Activated naive CD4-positive, alpha-beta T cell treated with anti-CD3 and anti-CD28 coated beads, Interleukin-2, amount 50 U/mL, for 24 hours (primary cell): ENCODE measurements around the gene DIS3L2.

Experiments used
- H3K27ac Mint-ChIP-seq: one replicate; pipeline ENCODE4 v1.8.0; 2021; ENCODE audit warnings: mild to moderate bottlenecking, mixed read lengths
- H3K27me3 Mint-ChIP-seq: one replicate; pipeline ENCODE4 v1.8.0; 2021; ENCODE audit warnings: mixed read lengths
- H3K36me3 Mint-ChIP-seq: one replicate; pipeline ENCODE4 v1.8.0; 2021; ENCODE audit warnings: mixed read lengths
- H3K4me1 Mint-ChIP-seq: one replicate; pipeline ENCODE4 v1.8.0; 2021; ENCODE audit warnings: mixed read lengths
- H3K4me3 Mint-ChIP-seq: one replicate; pipeline ENCODE4 v1.8.0; 2021; ENCODE audit warnings: mild to moderate bottlenecking, mixed read lengths
- H3K9me3 Mint-ChIP-seq: one replicate; pipeline ENCODE4 v1.8.0; 2021; ENCODE audit warnings: mixed read lengths

The DIS3L2 gene

DNA sequence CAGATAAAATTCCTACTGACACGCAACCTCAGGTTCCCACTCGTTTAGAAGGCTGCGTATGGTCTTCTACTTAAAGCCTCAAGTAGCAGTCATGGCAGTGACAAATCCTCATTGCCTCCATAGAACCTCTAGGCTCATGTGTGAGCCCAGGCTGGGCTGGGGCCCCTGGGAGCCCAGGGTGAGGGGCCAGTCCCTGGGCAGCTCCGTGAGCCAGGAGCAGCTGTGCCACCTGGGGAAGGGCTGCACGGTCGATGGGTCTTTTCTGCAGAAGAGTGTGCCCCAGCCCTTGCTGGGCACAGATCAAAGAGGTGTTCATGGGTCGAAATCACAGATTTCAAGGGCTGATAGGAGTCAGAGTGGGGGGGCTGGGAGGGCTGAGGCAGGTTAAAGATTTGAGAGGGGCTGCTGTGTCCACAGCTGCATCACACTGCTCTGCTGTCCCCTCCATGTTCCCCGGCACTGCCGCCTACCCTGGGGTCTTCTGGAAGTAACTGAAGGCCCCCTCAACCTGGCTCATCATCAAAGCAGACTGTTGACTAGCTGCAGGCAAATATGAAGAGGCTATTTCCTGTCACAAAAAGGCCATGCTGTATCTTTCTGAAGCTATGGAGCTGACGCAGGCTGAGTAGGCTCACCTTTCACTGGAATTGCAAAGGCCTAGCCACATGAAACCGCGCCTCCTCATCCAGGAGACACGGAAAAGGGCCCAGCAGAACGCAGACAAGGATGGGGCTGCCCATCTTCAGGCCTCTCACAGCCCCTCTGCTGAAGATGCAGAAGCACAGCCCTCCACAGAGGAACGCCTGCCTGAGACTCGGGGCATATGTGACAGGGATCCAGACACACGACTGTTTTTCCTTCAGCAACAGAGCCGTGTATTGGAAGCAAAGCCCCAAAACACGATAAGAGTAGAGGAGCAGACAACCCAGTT is 381.4 kb downstream of the DIS3L2 start:
- peak overlapping the region; percentile 23 for H3K27ac Mint-ChIP-seq
- no peaks in the 10 kb centered on the region for H3K36me3 Mint-ChIP-seq
- no peaks in the 10 kb centered on the region for H3K27me3 Mint-ChIP-seq
- no peaks in the 10 kb centered on the region for H3K9me3 Mint-ChIP-seq
- H3K4me3 Mint-ChIP-seq = no peak overlapping the region
- peaks cover 7% of the 10 kb centered on the region for H3K4me1 Mint-ChIP-seq

DNA sequence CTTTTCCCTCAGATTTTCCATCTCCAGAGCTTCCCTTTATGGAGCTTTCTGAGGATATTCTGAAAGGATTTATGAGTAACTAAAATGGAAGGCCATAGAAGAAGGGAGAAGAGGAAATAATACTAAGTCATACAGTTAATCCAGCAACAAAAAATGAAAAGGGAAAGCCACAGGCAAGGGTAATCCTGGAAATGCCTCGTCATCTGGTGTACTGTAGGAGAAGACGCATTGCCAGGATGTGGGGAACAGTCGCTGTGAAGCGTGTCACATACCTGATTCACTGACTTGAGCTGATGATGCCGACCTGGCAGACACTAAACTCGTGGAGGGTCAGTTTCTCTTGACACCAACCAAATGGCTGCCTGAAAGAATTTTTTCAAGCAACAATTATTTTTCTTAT is 382.3 kb downstream of the DIS3L2 start:
- H3K27me3 Mint-ChIP-seq = no peaks in the 10 kb centered on the region
- no peaks in the 10 kb centered on the region for H3K9me3 Mint-ChIP-seq
- no peaks in the 10 kb centered on the region for H3K36me3 Mint-ChIP-seq
- H3K4me3 Mint-ChIP-seq = no peak overlapping the region
- H3K27ac Mint-ChIP-seq = no peak overlapping the region
- H3K4me1 Mint-ChIP-seq = peaks cover 7% of the 10 kb centered on the region

DNA sequence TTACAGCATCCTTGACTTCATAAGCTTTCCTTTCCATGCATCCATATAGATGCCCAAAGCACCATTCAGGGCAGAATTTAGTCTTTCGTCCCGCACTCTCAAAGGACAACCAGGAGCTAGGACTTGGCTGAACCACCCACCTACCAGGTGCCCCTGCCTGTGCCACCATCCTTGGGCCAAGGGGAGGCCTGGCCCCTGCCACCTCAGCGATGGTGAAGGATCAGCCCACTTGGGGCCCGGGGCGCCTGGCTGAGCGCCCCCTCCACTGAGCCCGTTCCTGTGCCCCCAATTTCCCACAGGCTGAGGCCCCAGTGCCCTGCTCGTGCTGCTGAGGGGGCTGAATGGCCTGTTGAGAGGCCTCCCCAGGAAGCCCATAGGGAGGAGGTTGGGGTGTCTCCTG is 383.7 kb downstream of the DIS3L2 start:
- no peak overlapping the region for H3K27ac Mint-ChIP-seq
- H3K27me3 Mint-ChIP-seq = no peaks in the 10 kb centered on the region
- H3K4me1 Mint-ChIP-seq = peaks cover 7% of the 10 kb centered on the region
- H3K36me3 Mint-ChIP-seq = no peaks in the 10 kb centered on the region
- H3K4me3 Mint-ChIP-seq = no peak overlapping the region
- no peaks in the 10 kb centered on the region for H3K9me3 Mint-ChIP-seq

DNA sequence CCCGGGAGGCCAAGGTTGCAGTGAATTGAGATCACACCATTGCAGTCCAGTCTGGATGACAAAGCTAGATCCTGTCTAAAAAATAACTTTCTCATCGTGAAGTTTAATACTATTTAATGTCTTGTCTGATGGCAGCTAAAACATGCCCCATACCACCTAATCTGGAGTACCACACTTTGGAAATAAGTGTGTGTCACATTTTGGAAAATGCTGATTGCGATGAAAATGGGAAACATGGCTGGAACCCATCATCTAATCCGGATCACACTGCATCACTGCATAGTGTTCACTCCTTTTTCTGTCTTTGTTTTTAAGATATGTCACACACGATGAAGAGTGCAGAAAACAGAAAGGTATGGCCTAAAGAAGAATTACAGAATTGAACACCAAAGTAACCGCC is 385.9 kb downstream of the DIS3L2 start:
- Mint-ChIP-seq H3K27ac (no peak overlapping the region), H3K36me3 (no peaks in the 10 kb centered on the region), H3K27me3 (peaks cover 1% of the 10 kb centered on the region), H3K4me1 (peaks cover 7% of the 10 kb centered on the region), H3K4me3 (no peak overlapping the region), H3K9me3 (no peaks in the 10 kb centered on the region)

DNA sequence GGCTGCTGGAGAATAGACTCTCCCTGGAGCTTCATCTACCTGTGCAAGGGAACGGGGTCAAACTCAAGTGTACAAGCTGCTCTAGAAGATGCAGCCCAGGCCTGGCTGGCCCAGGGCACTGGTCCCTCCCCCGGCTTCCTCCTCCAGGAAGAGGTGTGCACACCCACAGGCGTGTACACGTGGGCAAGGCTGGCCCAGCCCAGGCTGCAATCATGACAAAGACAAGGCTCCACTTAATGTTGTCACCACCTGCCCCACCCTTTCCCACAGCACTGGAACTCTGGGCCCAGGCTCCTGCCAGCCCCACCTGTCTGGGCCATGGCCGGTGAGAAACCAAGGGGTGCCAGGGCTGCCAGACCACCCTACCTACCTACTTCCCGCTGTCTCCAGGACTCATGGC is 387.4 kb downstream of the DIS3L2 start:
- Mint-ChIP-seq H3K4me1 (no peaks in the 10 kb centered on the region), H3K4me3 (no peak overlapping the region), H3K27ac (no peak overlapping the region), H3K36me3 (no peaks in the 10 kb centered on the region), H3K9me3 (no peaks in the 10 kb centered on the region), H3K27me3 (peaks cover 8% of the 10 kb centered on the region)

DNA sequence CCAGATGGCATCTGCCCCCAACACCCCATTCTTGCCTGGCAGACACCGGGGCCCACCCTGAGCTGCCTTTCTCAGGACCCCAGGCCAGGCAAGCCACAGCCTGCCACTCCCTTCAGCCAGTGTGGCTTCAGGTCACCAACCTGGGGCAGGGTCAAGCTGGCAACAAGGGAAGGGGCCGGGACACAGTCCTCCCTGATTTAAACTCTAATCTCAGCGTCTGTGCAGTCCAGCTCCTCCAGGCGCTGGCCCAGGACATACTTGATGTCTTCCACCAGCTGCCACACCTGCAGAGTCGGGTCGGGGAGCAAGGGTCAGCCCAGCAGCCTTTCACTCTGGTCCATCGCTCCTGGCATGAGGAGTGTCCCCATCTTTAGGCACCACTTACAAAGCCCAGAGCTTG is 388.0 kb downstream of the DIS3L2 start:
- Mint-ChIP-seq H3K27ac (no peak overlapping the region), H3K27me3 (peaks cover 8% of the 10 kb centered on the region)

DNA sequence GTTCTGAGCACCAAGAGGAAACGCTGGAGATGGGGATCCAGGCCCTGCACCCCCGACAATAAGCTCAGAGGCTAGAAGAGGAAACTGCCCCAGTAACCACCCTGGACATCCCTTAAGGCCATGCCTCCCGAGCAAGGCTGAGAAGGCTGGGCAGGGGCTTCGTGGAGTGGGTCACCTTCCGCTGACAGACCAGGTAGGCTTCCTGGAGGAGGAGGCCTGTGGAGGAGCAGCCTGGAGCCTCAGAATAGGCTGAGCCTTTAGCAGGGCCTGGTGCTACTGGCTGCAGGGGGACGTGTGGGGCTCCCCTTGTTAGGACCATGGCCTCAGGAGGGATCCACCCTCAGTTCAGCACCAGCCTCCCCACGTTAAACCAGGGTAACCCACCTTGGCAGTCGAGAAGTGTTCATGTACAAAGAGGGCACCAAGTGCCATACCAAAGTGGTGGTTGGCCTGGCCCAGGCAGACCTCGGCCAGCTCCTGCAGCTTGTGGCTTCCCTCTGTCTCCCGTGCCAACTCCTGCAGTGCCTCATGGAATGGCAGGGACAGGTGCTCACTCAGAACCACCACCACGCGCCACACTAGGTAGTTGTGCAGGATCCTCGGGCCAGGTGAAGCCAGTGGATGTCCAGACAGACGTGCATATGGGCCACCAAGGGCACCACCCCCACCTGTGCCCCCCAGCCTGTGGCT is 388.6 kb downstream of the DIS3L2 start:
- Mint-ChIP-seq H3K27me3 (peaks cover 8% of the 10 kb centered on the region), H3K27ac (no peak overlapping the region), H3K36me3 (no peaks in the 10 kb centered on the region), H3K9me3 (no peaks in the 10 kb centered on the region), H3K4me1 (no peaks in the 10 kb centered on the region), H3K4me3 (no peak overlapping the region)

More for the DNA sequence above, 388.0 kb downstream of the DIS3L2 start:
- Mint-ChIP-seq H3K9me3 (no peaks in the 10 kb centered on the region), H3K4me1 (no peaks in the 10 kb centered on the region), H3K4me3 (no peak overlapping the region), H3K36me3 (no peaks in the 10 kb centered on the region)

DNA sequence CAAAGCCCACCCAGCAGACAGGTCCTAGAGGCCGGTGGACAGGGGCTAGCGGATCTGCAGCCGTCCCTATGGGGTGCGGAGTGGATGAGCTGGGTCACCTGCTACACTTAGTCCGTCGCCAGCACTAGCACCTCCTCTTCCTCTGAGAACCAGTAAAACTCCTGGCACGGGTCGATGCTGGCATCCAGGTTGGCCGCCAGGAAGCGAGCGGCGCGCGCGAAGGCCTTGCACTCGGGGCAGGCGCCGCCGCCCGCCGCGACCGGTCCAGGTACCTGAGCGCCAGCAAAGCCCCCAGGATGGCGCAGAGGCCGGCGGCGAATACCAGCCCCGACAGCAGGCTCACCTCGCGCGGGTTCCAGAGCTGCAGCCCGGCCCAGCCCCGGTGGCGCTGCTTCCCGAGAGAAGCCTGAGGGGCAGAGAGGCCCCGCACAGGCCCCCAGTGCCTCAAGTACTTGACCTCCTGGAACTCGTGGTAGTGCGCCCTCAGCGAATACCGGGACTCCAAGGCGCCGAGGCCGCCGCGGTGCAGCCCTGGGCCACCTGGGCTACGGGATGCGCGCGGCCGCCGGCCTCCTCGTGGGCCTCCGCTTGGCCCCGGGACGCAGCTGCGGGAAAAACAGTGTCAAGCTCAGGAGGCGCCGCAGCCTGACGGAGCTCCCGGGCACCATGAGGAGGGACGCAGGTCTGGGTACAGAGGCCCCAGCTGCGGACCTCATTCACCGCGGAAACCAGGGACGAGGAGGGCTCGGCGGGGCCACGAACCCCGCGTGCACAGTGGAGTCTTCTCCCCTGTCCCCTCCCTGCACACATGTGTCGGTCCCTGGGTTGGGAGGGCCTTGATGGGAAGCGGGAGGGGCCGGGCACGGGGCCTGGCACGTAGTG is 389.5 kb downstream of the DIS3L2 start:
- no peaks in the 10 kb centered on the region for H3K4me1 Mint-ChIP-seq
- no peaks in the 10 kb centered on the region for H3K36me3 Mint-ChIP-seq
- peaks cover 8% of the 10 kb centered on the region for H3K27me3 Mint-ChIP-seq

DNA sequence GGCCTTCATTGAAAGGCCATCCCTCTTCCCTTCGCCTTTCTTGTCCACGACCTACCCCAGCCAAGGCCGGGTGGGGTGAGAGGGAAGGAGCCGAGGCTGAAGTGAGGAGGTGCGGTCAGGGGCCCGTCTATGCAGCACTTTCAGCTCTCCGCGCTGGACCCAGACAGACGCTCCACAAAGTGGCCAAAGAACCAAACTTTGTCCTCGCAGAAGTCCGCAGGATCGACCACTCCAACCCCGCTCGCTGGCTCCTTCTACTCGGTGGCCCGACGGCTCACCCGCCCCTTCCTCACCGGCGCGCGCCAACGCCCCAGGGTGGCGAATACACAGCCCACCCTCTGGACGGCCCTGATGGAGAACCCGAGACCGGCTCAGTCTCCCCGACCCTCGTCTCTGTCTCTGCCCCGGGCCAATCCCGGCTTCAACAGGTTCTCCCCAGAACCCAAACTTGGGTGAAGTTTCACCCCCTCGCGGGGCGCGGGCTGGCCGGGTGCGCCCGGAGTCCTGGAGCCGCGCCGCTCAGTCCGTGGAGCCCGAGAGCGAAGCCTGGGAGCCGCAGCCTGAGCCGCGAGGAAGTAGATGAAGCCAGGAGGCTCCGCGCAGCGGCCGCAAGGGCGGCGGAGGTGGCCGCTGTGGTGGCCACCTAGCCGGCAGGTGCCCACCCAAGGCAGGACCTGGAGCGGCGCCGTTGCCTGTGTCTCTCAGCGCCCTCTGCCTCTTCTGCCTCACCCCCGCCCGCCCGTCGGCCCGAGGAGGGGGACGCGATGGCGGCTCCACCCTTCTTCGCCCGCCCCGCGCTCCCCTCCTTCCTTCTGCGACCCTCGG is 390.4 kb downstream of the DIS3L2 start:
- no peaks in the 10 kb centered on the region for H3K9me3 Mint-ChIP-seq
- peaks cover 8% of the 10 kb centered on the region for H3K27me3 Mint-ChIP-seq
- no peaks in the 10 kb centered on the region for H3K4me1 Mint-ChIP-seq
- no peaks in the 10 kb centered on the region for H3K36me3 Mint-ChIP-seq
- H3K4me3 Mint-ChIP-seq = peak overlapping the region; percentile 71
- H3K27ac Mint-ChIP-seq = no peak overlapping the region

More for the DNA sequence above, 389.5 kb downstream of the DIS3L2 start:
- H3K4me3 Mint-ChIP-seq = peak overlapping the region; percentile 71
- no peaks in the 10 kb centered on the region for H3K9me3 Mint-ChIP-seq
- H3K27ac Mint-ChIP-seq = no peak overlapping the region

DNA sequence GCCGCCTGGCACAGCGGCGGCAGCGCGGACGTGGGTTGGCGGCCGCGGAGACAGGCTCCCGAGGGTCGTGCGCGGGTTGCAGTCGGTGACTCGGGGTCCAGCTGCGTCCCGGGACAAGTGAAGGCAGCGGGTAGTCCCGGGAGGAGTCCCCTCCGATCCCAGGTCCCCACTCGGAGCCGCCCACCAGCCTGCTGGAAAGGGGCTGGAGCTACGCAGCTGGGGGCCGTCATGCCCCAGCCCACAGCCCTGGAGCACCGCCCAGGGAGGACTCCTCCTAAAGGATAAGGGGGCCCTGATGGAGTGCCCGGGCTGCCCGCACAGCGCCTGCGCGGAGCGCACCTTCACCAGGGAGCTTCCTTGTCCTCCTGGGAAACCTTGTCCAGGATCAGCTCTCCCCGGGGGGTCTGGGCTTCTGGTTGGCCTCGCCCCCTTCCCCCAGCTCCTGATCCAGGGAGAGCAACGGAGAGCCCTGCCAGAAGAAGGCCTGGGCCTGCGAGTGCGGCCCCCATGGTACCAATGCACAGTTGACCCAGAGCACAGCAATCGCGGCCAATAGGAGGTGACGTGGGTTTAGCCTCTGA is 391.1 kb downstream of the DIS3L2 start:
- H3K36me3 Mint-ChIP-seq = no peaks in the 10 kb centered on the region
- H3K27me3 Mint-ChIP-seq = peaks cover 8% of the 10 kb centered on the region
- no peak overlapping the region for H3K4me3 Mint-ChIP-seq
- no peaks in the 10 kb centered on the region for H3K9me3 Mint-ChIP-seq
- H3K4me1 Mint-ChIP-seq = no peaks in the 10 kb centered on the region
- H3K27ac Mint-ChIP-seq = no peak overlapping the region

DNA sequence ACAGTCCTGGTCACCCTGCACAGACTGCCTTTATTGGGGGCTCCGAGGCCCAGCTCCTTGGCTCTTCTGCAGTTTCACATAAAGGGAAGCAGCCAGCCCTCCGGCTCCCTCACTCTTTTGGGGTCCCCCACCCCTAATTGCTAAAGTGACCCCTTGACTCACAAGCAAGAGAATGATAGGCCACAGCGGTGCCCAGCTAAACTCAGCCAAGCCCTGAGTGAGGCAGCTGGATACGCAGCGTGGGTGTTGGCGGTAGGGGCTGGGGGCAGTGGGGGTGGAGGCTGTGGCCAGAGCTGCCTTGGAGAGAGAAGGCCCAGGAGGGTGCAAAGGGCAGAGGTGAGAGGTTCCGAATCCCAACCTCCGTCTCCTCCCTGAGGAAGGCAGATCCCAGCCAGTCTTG is 391.6 kb downstream of the DIS3L2 start:
- Mint-ChIP-seq H3K27me3 (peaks cover 8% of the 10 kb centered on the region), H3K4me1 (no peaks in the 10 kb centered on the region), H3K36me3 (no peaks in the 10 kb centered on the region), H3K9me3 (no peaks in the 10 kb centered on the region), H3K27ac (no peak overlapping the region), H3K4me3 (peak overlapping the region; percentile 23)

DNA sequence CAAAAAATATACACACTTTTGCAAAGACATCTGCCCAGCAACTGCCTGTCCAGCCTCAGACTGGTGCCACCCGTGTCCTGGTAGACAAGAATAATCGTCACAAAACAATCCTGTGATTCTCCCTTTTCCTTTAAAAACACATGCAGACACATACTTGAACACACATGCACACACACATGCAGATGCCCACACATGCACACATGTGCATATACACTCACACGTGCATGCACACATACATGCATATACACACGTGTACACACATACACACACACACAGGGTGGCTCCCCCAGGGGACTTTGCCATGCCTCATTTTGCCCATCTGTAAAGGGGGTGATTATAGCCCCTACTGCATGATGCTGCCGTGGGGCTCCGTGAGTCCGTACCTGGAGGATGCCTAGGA is 392.1 kb downstream of the DIS3L2 start:
- H3K27me3 Mint-ChIP-seq = peaks cover 8% of the 10 kb centered on the region
- no peak overlapping the region for H3K4me3 Mint-ChIP-seq
- H3K4me1 Mint-ChIP-seq = no peaks in the 10 kb centered on the region
- H3K36me3 Mint-ChIP-seq = no peaks in the 10 kb centered on the region
- H3K9me3 Mint-ChIP-seq = no peaks in the 10 kb centered on the region
- H3K27ac Mint-ChIP-seq = no peak overlapping the region

DNA sequence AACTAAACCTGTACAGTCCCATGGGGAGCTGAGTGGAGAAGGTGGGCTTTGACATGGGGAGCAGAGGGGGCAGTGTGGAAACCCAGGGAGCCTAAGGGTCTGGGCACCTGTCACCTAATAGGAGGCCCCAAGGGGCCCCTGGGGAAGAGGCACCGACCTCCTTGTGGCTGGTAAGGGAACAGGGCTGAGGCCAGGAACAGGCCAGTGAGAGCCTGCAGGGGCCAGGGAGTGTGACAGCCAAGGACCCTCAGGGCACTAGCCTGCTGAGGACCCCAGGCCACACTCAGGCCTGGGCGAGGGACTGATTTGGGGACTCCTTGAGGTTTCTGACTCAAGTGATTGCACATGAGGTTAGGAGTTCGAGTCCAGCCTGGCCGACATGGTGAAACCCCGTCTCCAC is 392.6 kb downstream of the DIS3L2 start:
- H3K4me3 Mint-ChIP-seq = no peak overlapping the region
- H3K27me3 Mint-ChIP-seq = peaks cover 8% of the 10 kb centered on the region
- no peaks in the 10 kb centered on the region for H3K4me1 Mint-ChIP-seq
- H3K27ac Mint-ChIP-seq = no peak overlapping the region
- no peaks in the 10 kb centered on the region for H3K9me3 Mint-ChIP-seq
- no peaks in the 10 kb centered on the region for H3K36me3 Mint-ChIP-seq

DNA sequence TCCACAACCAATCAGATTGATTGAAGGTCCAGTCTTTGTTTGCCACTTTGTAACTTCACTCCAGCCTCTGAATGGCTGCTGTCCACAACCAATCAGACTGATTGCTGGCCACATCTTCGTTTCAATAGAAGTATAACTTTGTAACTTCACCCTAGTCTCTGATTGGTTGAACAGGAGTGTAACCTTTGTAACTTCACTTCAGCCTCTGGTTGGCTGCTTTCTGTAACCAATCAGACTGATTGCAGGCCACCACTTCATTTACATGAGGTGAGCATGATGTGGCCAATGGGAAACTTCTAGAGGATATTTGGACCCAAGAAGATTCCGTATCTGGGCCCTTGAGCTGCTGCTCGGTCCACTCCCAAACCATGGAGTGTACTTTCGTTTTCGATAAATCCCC is 400.1 kb downstream of the DIS3L2 start:
- Mint-ChIP-seq H3K4me3 (no peak overlapping the region), H3K9me3 (no peaks in the 10 kb centered on the region), H3K36me3 (no peaks in the 10 kb centered on the region), H3K4me1 (peaks cover 30% of the 10 kb centered on the region), H3K27me3 (no peaks in the 10 kb centered on the region), H3K27ac (no peak overlapping the region)
